Measurements from ENCODE around the gene DLG2.

DLG2 gene

GRCh38 chr11:83945976-83946375 is 1681.2 kb downstream of the DLG2 start:
- H2AFZ ChIP-seq (ENCODE audit: low read depth, low read length), result no peak overlapping the region
- H3K79me2 ChIP-seq (ENCODE audit: low read length), result no peaks in the 10 kb centered on the region
- no peaks in the 10 kb centered on the region for H3K9me3 ChIP-seq (ENCODE audit: insufficient read depth, low read length)
- H3K4me3 ChIP-seq (ENCODE audit: low read length), result no peak overlapping the region
- H3K27ac ChIP-seq (ENCODE audit: low read length), result no peak overlapping the region
- no peaks in the 10 kb centered on the region for H3K27me3 ChIP-seq (ENCODE audit: low read depth, low read length)
- no peak for TF ChIP-seq EZH2phosphoT487 (IDR thresholded peaks at IDR 0.05; ENCODE audit: low read depth)
- no peak for TF ChIP-seq CTCF (IDR thresholded peaks at IDR 0.05; ENCODE audit: low read depth, low read length)
- H3K9ac ChIP-seq (ENCODE audit: low read length), result no peak overlapping the region
- H3K4me1 ChIP-seq (ENCODE audit: low read length), result no peaks in the 10 kb centered on the region
- no peaks in the 10 kb centered on the region for H3K36me3 ChIP-seq (replicated peaks; ENCODE audit: low read depth, low read length)
- H4K20me1 ChIP-seq (ENCODE audit: insufficient read depth, low read length), result no peaks in the 10 kb centered on the region
- H3K4me2 ChIP-seq (ENCODE audit: low read length), result no peak overlapping the region

GRCh38 chr11:83941050-83941449 is 1686.1 kb downstream of the DLG2 start:
- Histone ChIP-seq H3K36me3 (replicated peaks; ENCODE audit: low read depth, low read length) (peaks cover 5% of the 10 kb centered on the region), H3K27me3 (ENCODE audit: low read depth, low read length) (no peaks in the 10 kb centered on the region), H4K20me1 (ENCODE audit: insufficient read depth, low read length) (no peaks in the 10 kb centered on the region), H3K4me1 (ENCODE audit: low read length) (peaks cover 20% of the 10 kb centered on the region), H3K79me2 (ENCODE audit: low read length) (no peaks in the 10 kb centered on the region), H3K9me3 (ENCODE audit: insufficient read depth, low read length) (peaks cover 5% of the 10 kb centered on the region; the same call in 1 of the 2 replicates), H3K4me3 (ENCODE audit: low read length) (no peak overlapping the region), H2AFZ (ENCODE audit: low read depth, low read length) (no peak overlapping the region), H3K9ac (ENCODE audit: low read length) (no peak overlapping the region), H3K4me2 (ENCODE audit: low read length) (no peak overlapping the region), H3K27ac (ENCODE audit: low read length) (no peak overlapping the region)
- TF ChIP-seq CTCF (IDR thresholded peaks at IDR 0.05; ENCODE audit: low read depth, low read length) (no peak), EZH2phosphoT487 (IDR thresholded peaks at IDR 0.05; ENCODE audit: low read depth) (no peak)

- Histone ChIP-seq H3K9me3 (ENCODE audit: insufficient read depth, low read length) (peaks cover 5% of the 10 kb centered on the region; the same call in 1 of the 2 replicates), H3K4me1 (ENCODE audit: low read length) (peaks cover 28% of the 10 kb centered on the region), H4K20me1 (ENCODE audit: insufficient read depth, low read length) (no peaks in the 10 kb centered on the region), H3K27ac (ENCODE audit: low read length) (peak overlapping the region; percentile 78), H3K79me2 (ENCODE audit: low read length) (no peaks in the 10 kb centered on the region), H3K4me2 (ENCODE audit: low read length) (peak overlapping the region; percentile 81), H3K36me3 (replicated peaks; ENCODE audit: low read depth, low read length) (peaks cover 5% of the 10 kb centered on the region), H3K9ac (ENCODE audit: low read length) (peak overlapping the region; percentile 53), H2AFZ (ENCODE audit: low read depth, low read length) (peak overlapping the region; percentile 52), H3K4me3 (ENCODE audit: low read length) (peak overlapping the region; percentile 39), H3K27me3 (ENCODE audit: low read depth, low read length) (no peaks in the 10 kb centered on the region)
- TF ChIP-seq EZH2phosphoT487 (IDR thresholded peaks at IDR 0.05; ENCODE audit: low read depth) (no peak), CTCF (IDR thresholded peaks at IDR 0.05; ENCODE audit: low read depth, low read length) (no peak)
Measured at GRCh38 chr11:83938148-83938547, 1689.0 kb downstream of the DLG2 start.

- no peaks in the 10 kb centered on the region for H3K9me3 ChIP-seq (ENCODE audit: insufficient read depth, low read length)
- H3K27ac ChIP-seq (ENCODE audit: low read length), result peak overlapping the region; percentile 17
- H3K9ac ChIP-seq (ENCODE audit: low read length), result peak overlapping the region; percentile 4; the same call in 1 of the 2 replicates
- H3K4me1 ChIP-seq (ENCODE audit: low read length), result peaks cover 23% of the 10 kb centered on the region
- no peaks in the 10 kb centered on the region for H3K36me3 ChIP-seq (replicated peaks; ENCODE audit: low read depth, low read length)
- H3K4me3 ChIP-seq (ENCODE audit: low read length), result no peak overlapping the region
- TF ChIP-seq CTCF (IDR thresholded peaks at IDR 0.05; ENCODE audit: low read depth, low read length) (no peak), EZH2phosphoT487 (IDR thresholded peaks at IDR 0.05; ENCODE audit: low read depth) (no peak)
- peak overlapping the region; percentile 50 for H3K4me2 ChIP-seq (ENCODE audit: low read length)
- no peaks in the 10 kb centered on the region for H3K27me3 ChIP-seq (ENCODE audit: low read depth, low read length)
- no peaks in the 10 kb centered on the region for H4K20me1 ChIP-seq (ENCODE audit: insufficient read depth, low read length)
- no peaks in the 10 kb centered on the region for H3K79me2 ChIP-seq (ENCODE audit: low read length)
- peak overlapping the region; percentile 63; the same call in 1 of the 2 replicates for H2AFZ ChIP-seq (ENCODE audit: low read depth, low read length)
Measured at GRCh38 chr11:83933008-83933407, 1694.1 kb downstream of the DLG2 start.
